WTC11 (cell line): ENCODE results near the gene C2orf92. TPM values are rescaled to one million over a fixed set of nuclear protein-coding genes. Genes with fewer than 3 reads are reported as not detected.

ENCODE experiments used
- ATAC-seq: fragments of 200-7000 bp; cut with Tn5 transposase; 2 replicates; pipeline ENCODE4 v1.10.0; 2021; ENCODE audit warnings: mild to moderate bottlenecking, moderate library complexity
- CTCF ChIA-PET: fragments of 300-600 bp; sonication (Branson Sonifier 250); formaldehyde crosslinking; loops from one replicate; lab custom pipeline; 2021; ENCODE audit warnings: antibody characterized with exemption; lab: Charles Lee
- POLR2A ChIA-PET: fragments of 350-600 bp; sonication (Branson Sonifier 250); formaldehyde crosslinking; loops from one replicate; lab custom pipeline; 2021; ENCODE audit warnings: antibody characterized with exemption; lab: Charles Lee
- DNase-seq: peaks from one replicate; pipeline ENCODE4 v3.0.0; 2021; ENCODE audit warnings: low spot score
- H3K27ac Mint-ChIP-seq: 2 replicates; pipeline ENCODE4 v1.8.0; 2021; ENCODE audit warnings: mixed read lengths
- H3K27me3 Mint-ChIP-seq: 2 replicates; pipeline ENCODE4 v1.8.0; 2021; ENCODE audit warnings: low read depth, mild to moderate bottlenecking, moderate library complexity, mixed read lengths
- H3K36me3 Mint-ChIP-seq: 2 replicates; pipeline ENCODE4 v1.8.0; 2021; ENCODE audit warnings: mixed read lengths
- H3K4me1 Mint-ChIP-seq: 2 replicates; pipeline ENCODE4 v1.8.0; 2022; ENCODE audit warnings: mixed read lengths
- H3K4me3 Mint-ChIP-seq: 2 replicates; pipeline ENCODE4 v1.8.0; 2021; ENCODE audit warnings: mild to moderate bottlenecking, moderate library complexity, mixed read lengths
- H3K9me3 Mint-ChIP-seq: 2 replicates; pipeline ENCODE4 v1.8.0; 2021; ENCODE audit warnings: mixed read lengths
- ARID4B ChIP-seq: sonication (generic); formaldehyde crosslinking; IDR thresholded peaks from 2 replicates; pipeline ENCODE4 v1.8.0; 2023; ENCODE audit warnings: missing genetic modification reagents, mild to moderate bottlenecking, borderline replicate concordance
- CDX4 ChIP-seq: fragments of 250-450 bp; sonication (Bioruptor Pico); IDR thresholded peaks from 2 replicates; pipeline ENCODE4 v1.9.0; 2021; ENCODE audit warnings: moderate library complexity, mild to moderate bottlenecking, inconsistent platforms, borderline replicate concordance
- CREB1 ChIP-seq: sonication (generic); formaldehyde crosslinking; IDR thresholded peaks from 2 replicates; pipeline ENCODE4 v1.8.0; 2023; ENCODE audit warnings: mild to moderate bottlenecking, missing genetic modification reagents
- E2F1 ChIP-seq: sonication (generic); formaldehyde crosslinking; IDR thresholded peaks from 2 replicates; pipeline ENCODE4 v1.8.0; 2022; ENCODE audit warnings: mild to moderate bottlenecking, missing genetic modification reagents
- ESRRA ChIP-seq: sonication (generic); formaldehyde crosslinking; IDR thresholded peaks from 2 replicates; pipeline ENCODE4 v1.8.1; 2022; ENCODE audit warnings: mild to moderate bottlenecking, missing genetic modification reagents, borderline replicate concordance
- IRF2 ChIP-seq: sonication (generic); formaldehyde crosslinking; IDR thresholded peaks from 2 replicates; pipeline ENCODE4 v1.8.0; 2022; ENCODE audit warnings: low read depth, missing genetic modification reagents, borderline replicate concordance
- JAZF1 ChIP-seq: fragments of 250-450 bp; sonication (Bioruptor Pico); IDR thresholded peaks from 2 replicates; pipeline ENCODE4 v1.9.0; 2021; ENCODE audit warnings: moderate library complexity, mild to moderate bottlenecking, inconsistent platforms
- NFATC4 ChIP-seq: fragments of 250-450 bp; sonication (Bioruptor Pico); IDR thresholded peaks from 2 replicates; pipeline ENCODE4 v1.9.0; 2021; ENCODE audit warnings: mild to moderate bottlenecking
- NR2C2 ChIP-seq: sonication (generic); formaldehyde crosslinking; IDR thresholded peaks from 2 replicates; pipeline ENCODE4 v1.8.0; 2022; ENCODE audit warnings: mild to moderate bottlenecking, missing genetic modification reagents
- RORB ChIP-seq: fragments of 250-450 bp; sonication (Bioruptor Pico); IDR thresholded peaks from 2 replicates; pipeline ENCODE4 v1.9.0; 2021; ENCODE audit warnings: mild to moderate bottlenecking
- STAT6 ChIP-seq: sonication (generic); formaldehyde crosslinking; conservative IDR thresholded peaks from 2 replicates; pipeline ENCODE4 v1.8.1; 2023; ENCODE audit warnings: mild to moderate bottlenecking, low read depth, missing genetic modification reagents, moderate library complexity
- ZNF317 ChIP-seq: sonication (generic); formaldehyde crosslinking; IDR thresholded peaks from 2 replicates; pipeline ENCODE4 v1.8.1; 2023; ENCODE audit warnings: low read depth, mild to moderate bottlenecking, moderate library complexity, missing genetic modification reagents, borderline replicate concordance
- total RNA-seq: library from RNA; stranded (reverse); gene quantifications from 3 replicates; pipeline ENCODE4 v1.2.3, GENCODE V29; 2021

C2orf92 gene
- total RNA-seq, 1 experiment from 2014 or later: 5.2 TPM

GRCh38 chr2:97727296-97727695 is 57.8 kb downstream of the C2orf92 start:
- POLR2A ChIA-PET: interaction anchor here (1.7 kb wide), 1 partner anchor 13 kb away, joined by 4 read pairs; the partner anchor contains the start of gene ZAP70
- Mint-ChIP-seq H3K4me3 (no peak overlapping the region), H3K27me3 (no peaks in the 10 kb centered on the region; the same call in 1 of the 2 replicates), H3K27ac (no peak overlapping the region), H3K9me3 (peaks cover 15% of the 10 kb centered on the region), H3K36me3 (no peaks in the 10 kb centered on the region), H3K4me1 (no peaks in the 10 kb centered on the region)
- CTCF ChIA-PET: interaction anchor here (0.8 to 3.6 kb wide), 4 partner anchors 13 to 27 kb away, joined by 3 to 17 read pairs (median 12); no protein-coding TSS in a partner anchor
- DNase-seq (no peak), ATAC-seq (no peak)
- TF ChIP-seq CREB1 (CRISPR knock-in tag): no peak
- TF ChIP-seq, all 79 proteins: peak for 0

- Mint-ChIP-seq H3K9me3 (peaks cover 15% of the 10 kb centered on the region), H3K27me3 (no peaks in the 10 kb centered on the region; the same call in 1 of the 2 replicates), H3K36me3 (no peaks in the 10 kb centered on the region), H3K4me3 (no peak overlapping the region), H3K27ac (no peak overlapping the region), H3K4me1 (no peaks in the 10 kb centered on the region)
- ChIA-PET CTCF (interaction anchor here (0.7 to 3.6 kb wide), 3 partner anchors 12 to 541 kb away, joined by 3 to 17 read pairs (median 8); no protein-coding TSS in a partner anchor), POLR2A (interaction anchor here (0.6 kb wide), 1 partner anchor 614 kb away, joined by 3 read pairs; no protein-coding TSS in a partner anchor)
- DNase-seq (no peak), ATAC-seq (no peak)
- TF ChIP-seq CREB1 (CRISPR knock-in tag) (no peak), CDX4 (CRISPR knock-in tag) (no peak), RORB (CRISPR knock-in tag) (no peak), STAT6 (no peak), ZNF317 (CRISPR knock-in tag) (no peak), IRF2 (CRISPR knock-in tag) (no peak), E2F1 (CRISPR knock-in tag) (no peak), ARID4B (no peak), ESRRA (no peak), JAZF1 (CRISPR knock-in tag) (no peak), NR2C2 (CRISPR knock-in tag) (no peak), NFATC4 (no peak)
These were observed 58.7 kb downstream of the C2orf92 start for GRCh38 chr2:97728091-97728731.
